DMS114 treated with DMSO at 0.1 percent for 48 hours (cell line): ENCODE data around the gene VDAC1.

Source experiments
- DNase-seq: peaks from one replicate; lab custom pipeline; 2025; ENCODE audit not compliant: unreplicated experiment; lab: John Stamatoyannopoulos, UW

Gene VDAC1

DNA sequence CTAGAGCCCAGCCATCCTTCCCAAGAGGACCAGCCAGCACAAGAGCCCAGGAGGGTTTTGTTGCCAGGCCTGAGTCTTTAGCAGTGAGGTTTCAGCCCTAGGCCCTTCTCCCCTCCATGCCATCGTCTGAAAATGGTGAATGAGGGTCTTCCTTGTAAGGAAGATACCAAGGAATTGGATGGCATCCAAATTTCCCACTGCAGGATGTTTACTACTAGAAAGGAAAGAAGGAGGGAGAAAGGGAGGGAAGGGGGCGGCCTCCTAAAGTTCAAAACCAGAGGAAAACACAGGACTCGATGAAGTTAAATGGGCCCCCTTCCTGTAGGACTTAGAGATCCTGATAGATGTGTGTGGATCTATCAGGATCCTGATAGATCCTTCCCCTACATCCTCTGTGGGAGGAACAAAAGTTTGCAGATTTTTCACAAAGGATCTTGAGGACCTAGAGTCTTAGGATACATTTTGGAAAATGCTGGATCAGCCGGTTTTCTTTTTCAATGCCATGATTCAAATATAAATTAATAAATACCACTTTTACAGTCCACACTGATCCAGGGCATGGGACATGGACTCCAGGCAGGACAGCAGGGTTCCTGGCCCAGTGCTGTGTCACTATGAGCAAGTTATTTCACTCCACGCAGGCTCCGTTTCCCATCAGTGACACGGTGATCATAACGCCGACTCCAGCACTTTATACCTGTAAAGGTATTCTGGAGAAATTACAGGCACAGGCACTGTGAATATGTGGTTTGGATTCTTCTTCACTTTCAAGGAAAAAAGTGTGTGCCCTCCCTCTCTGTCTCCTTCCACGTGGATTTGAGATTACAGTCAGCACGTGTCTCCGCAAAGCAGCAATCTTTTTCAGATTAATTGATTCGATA lies 77.2 kb downstream of the VDAC1 start:
- DNase-seq = no peak

DNA sequence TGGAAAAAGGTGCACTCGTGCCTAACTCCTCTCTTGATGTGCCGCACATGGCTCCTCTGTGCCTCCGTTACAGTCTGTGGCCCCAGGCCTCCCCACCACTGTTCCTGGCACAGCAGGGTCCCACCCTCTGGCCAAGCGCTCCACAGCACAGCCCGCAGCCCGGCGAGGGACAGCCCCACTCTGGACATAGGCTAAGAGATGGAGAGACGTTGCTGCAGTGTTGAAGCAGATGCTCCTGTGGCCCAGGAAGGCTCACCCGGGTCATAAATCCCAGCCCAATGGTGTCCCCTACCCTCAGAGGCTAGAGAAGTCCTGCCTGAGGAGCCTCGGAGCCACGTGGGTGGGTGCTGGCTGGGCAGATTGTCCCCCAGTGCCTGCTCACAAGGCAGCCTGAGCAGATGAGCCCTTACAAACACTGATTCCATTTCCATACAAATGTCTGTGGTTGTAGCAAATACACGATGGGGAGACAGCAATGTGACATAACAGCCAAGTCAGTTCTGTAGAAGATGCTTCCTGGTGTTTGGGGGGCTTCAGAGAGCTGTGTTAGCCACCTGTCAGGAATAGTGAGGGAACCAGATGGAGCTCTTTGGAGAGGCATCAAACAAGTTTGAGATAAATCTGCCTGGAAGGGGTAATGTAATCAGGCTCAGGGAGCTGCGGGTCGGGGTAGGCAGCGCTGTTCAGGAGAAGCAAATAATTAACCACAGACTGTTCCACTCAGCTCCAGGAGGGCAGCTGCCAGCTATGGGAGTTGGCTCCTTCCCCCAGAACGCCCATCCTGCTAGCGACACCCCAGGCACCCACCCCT lies 78.1 kb downstream of the VDAC1 start:
- DNase-seq = no peak

DNA sequence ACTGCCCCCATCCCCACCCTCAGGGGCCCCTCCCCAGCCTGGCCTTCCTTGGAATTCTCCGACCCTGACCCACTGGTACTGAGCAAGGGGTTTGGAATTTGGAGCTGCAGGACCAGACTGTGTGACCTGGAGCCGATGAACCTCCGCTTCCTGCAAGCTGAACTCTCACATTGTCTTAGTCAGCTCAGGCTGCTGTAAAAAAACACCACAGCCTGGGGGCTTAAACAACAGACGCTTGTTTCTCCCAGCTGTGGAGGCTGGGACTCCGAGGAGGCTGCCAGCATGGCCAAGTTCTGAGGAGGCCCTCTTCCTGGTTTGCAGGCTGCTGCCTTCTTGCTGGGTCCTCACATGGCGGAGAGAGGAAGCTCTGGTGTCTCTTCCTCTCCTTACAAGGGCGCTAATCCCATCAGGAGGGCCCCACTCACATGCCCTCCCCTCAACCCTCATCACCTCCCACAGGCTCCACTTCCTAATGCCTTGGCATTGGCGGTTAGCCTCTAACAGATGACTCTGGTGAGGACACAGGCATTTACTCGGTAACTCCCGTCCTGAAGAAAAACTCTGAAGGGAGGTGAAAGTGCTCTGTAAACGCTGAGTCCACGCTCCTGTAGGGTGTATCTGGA lies 78.8 kb downstream of the VDAC1 start:
- no peak for DNase-seq

DNA sequence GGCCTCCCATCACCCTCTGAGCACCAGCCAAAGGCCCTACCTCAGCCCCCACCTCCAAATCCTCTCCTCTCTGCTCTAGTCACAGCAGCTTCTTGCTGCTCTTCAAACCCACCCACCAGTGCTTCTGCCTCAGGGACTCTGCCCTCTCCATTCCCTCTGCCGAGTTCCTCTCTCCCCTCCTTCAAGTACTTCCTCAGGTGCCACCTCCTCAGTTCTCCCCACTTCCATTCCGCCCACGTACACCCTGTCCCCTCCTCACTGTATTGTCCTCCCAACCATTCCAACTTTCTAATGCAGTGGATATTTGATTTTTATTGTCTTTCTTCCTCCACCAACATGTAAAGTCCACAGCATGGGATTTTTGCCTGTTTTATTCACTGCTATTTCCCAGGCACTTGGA lies 79.5 kb downstream of the VDAC1 start:
- DNase-seq = no peak

DNA sequence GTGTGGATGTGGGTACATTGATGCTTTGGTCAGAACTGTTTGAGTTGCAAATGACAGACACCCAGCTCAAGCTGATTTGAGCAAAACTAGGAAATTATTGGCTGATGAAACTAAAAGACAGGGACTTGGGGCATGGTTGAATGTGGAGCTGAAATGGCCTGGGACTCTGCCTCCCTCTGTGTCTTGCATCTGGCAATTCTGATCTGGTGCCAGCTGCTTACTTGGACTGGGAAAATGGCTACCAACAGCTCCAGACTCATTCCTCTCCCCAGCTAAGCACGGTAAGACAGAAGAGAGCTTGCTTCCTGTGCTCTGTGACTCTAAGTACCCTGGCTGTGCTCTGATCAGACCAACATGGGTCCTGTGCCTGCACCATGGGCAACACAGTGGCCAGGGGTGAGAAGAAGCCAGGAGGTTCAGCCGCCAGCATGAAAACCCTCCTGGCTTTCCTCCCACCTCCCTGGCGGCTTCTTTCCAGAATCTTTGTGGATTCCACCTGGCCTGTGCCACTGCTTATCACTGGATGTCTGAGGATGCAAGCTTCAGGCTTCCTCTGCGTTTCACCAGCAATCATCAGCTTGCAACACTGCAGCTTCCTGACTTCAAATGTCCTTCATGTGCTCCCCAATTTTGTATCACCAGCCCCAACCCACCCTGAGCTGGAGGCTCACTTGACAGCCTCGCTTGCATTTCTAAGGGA lies 80.4 kb downstream of the VDAC1 start:
- DNase-seq = no peak

DNA sequence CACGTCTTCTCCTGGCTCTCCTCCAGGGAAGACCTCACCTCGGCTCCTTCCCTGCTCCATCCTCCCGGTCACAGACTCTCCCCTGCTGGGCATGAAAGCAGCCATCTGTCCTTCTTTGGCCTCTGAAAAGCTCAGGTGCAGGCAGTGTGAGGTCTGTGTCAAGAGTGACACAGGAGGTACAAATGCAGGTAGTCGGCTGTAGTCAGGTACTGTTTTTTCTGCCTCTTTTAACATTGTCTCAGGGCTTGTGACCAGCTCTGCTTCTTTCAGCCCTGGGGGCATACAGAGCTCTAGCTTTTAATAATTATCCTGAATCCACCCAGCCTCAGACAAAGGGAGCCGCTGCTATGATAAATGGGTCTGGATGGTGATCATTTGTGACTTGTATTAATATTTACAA lies 82.8 kb downstream of the VDAC1 start:
- no peak for DNase-seq
